GM12878 (cell line): Measurements from ENCODE around the gene OSTN.

ENCODE experiments used
- EZH2 ChIP-seq: IDR thresholded peaks from 2 replicates; pipeline ENCODE4 v1.6.1; 2012; ENCODE audit warnings: low read depth, mild to moderate bottlenecking, control low read depth, inconsistent platforms, low read length, borderline replicate concordance; ENCODE audit not compliant: control insufficient read depth
- PBX3 ChIP-seq: IDR thresholded peaks from 2 replicates; pipeline ENCODE4 v1.6.1; 2011; ENCODE audit warnings: mild to moderate bottlenecking, low read depth, low read length, moderate library complexity; ENCODE audit not compliant: insufficient replicate concordance
- POLR2AphosphoS5 ChIP-seq: IDR thresholded peaks from 2 replicates; pipeline ENCODE4 v1.6.1; 2011; ENCODE audit warnings: mild to moderate bottlenecking, low read length, inconsistent platforms
- SIX5 ChIP-seq: IDR thresholded peaks from 2 replicates; pipeline ENCODE4 v1.6.1; 2011; ENCODE audit warnings: mild to moderate bottlenecking, low read depth, low read length, moderate library complexity; ENCODE audit not compliant: severe bottlenecking
- USF2 ChIP-seq: IDR thresholded peaks from 2 replicates; pipeline ENCODE4 v1.6.1; 2011; ENCODE audit warnings: low read depth, low read length, improper control_type of control experiment, borderline replicate concordance
- ZNF217 ChIP-seq: fragments of 450-650 bp; IDR thresholded peaks from 2 replicates; pipeline ENCODE4 v1.6.1; 2017; ENCODE audit warnings: antibody characterized with exemption, mild to moderate bottlenecking
- TF ChIP-seq, protein P1 (sequence below), 3 experiments: IDR thresholded peaks in 2 of 3; conservative IDR thresholded peaks in 1 of 3; 2 replicates each; pipeline ENCODE4 v1.5.1; 2011; ENCODE audit warnings: low read depth in 3 of 3, low read length in 3 of 3, mild to moderate bottlenecking in 3 of 3, control low read depth in 2 of 3, moderate library complexity in 2 of 3, inconsistent platforms in 1 of 3, mixed read lengths in 1 of 3; ENCODE audit not compliant: control insufficient read depth in 2 of 3, insufficient read depth in 1 of 3; ENCODE audit errors: extremely low read depth in 1 of 3

DNA sequence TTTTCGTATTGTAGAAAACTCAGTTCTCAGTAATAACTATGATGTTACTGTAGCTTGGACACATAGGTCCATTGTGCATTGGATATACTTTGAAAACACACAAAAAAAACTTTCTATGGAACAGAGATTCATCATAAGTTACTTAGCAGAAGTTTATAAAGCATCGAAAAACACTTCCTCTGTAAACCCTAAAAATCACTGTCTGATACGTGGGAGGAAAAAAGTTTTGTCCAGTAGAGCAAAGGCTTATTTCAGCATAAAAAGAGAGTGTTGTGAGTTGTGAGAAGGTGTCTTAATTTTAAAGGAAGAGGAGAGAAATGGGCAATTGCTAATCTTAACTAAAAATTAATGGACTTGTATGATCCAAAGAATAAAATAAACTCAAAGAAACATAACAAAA, 64.8 kb downstream of the OSTN start:
- TF ChIP-seq PBX3 (no peak), POLR2AphosphoS5 (no peak), SIX5 (no peak), EZH2 (no peak), ZNF217 (no peak), USF2 (no peak)
- TF ChIP-seq, protein P1, sequence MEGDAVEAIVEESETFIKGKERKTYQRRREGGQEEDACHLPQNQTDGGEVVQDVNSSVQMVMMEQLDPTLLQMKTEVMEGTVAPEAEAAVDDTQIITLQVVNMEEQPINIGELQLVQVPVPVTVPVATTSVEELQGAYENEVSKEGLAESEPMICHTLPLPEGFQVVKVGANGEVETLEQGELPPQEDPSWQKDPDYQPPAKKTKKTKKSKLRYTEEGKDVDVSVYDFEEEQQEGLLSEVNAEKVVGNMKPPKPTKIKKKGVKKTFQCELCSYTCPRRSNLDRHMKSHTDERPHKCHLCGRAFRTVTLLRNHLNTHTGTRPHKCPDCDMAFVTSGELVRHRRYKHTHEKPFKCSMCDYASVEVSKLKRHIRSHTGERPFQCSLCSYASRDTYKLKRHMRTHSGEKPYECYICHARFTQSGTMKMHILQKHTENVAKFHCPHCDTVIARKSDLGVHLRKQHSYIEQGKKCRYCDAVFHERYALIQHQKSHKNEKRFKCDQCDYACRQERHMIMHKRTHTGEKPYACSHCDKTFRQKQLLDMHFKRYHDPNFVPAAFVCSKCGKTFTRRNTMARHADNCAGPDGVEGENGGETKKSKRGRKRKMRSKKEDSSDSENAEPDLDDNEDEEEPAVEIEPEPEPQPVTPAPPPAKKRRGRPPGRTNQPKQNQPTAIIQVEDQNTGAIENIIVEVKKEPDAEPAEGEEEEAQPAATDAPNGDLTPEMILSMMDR (IDR thresholded peaks at IDR 0.05 in 2 of 3, conservative IDR thresholded peaks at IDR 0.05 in 1 of 3; ENCODE audit: control insufficient read depth in 2 of 3, extremely low read depth in 1 of 3, insufficient read depth in 1 of 3, low read depth in 3 of 3, low read length in 3 of 3) = no peak
